AG04449 (cell line): ENCODE results near the gene SH2D4B.

Experiments
- CTCF ChIA-PET: fragments of 350-600 bp; formaldehyde crosslinking; extraction: SDS; loops from one replicate; lab custom pipeline; 2021; ENCODE audit warnings: antibody characterized with exemption; lab: Yijun Ruan, JAX
- POLR2A ChIA-PET: fragments of 400-600, 350-600 bp; formaldehyde crosslinking; extraction: SDS; loops from one replicate; lab custom pipeline; 2020; ENCODE audit warnings: antibody characterized with exemption, inconsistent platforms; lab: Yijun Ruan, JAX
- DNase-seq: peaks from one replicate; pipeline ENCODE4 v3.0.0-alpha.2; 2010; ENCODE audit warnings: low read depth, low spot score
- H3K4me3 ChIP-seq: 2 replicates; pipeline ENCODE4 v1.5.1; 2011; ENCODE audit warnings: low read depth, mild to moderate bottlenecking, control low read depth, low read length
- TF ChIP-seq, protein P1 (sequence below): IDR thresholded peaks from one replicate; pipeline ENCODE4 v1.5.1; 2011; ENCODE audit warnings: mild to moderate bottlenecking, moderate library complexity, low read length, control low read depth, inconsistent platforms; ENCODE audit not compliant: insufficient read depth; ENCODE audit errors: missing control alignments

The SH2D4B gene

DNA sequence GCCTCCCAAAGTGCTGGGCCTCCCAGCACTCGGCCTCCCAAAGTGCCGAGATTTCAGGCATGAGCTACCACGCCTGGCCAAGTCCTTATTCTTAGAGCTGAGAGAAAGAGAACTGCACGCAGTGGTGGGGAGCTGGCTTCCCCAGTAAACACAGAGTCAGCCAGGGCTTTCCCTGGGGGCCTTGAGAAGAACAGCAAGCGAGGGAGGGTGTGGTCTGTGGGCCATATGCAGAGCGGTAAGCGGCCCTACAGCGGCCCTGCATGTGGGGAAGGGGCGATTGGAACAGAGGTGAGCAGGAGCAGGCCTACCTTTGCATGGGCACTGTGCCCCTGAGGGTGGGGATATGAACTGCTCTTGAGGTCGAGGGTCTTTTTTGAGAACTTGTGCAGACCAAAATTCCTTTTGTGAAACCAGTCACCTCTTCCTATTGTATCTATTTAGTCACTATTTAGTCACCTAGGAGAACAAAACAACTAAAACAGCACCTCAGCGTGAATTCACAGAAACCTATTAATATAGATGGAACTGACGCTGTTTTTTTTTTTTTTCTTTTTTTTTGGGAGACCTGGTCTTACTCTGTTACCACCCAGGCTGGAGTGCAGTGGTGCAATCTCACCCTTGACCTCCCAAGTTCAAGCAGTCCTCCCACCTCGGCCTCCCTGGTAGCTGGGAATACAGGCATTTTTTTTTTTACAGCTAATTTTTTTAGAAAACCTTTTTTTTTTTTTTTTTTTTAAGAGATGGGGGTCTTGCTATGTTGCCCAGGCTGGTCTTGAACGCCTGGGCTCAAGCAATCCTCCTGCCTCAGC, 36.9 kb upstream of the SH2D4B start:
- DNase-seq: no peak
- TF ChIP-seq, protein P1, sequence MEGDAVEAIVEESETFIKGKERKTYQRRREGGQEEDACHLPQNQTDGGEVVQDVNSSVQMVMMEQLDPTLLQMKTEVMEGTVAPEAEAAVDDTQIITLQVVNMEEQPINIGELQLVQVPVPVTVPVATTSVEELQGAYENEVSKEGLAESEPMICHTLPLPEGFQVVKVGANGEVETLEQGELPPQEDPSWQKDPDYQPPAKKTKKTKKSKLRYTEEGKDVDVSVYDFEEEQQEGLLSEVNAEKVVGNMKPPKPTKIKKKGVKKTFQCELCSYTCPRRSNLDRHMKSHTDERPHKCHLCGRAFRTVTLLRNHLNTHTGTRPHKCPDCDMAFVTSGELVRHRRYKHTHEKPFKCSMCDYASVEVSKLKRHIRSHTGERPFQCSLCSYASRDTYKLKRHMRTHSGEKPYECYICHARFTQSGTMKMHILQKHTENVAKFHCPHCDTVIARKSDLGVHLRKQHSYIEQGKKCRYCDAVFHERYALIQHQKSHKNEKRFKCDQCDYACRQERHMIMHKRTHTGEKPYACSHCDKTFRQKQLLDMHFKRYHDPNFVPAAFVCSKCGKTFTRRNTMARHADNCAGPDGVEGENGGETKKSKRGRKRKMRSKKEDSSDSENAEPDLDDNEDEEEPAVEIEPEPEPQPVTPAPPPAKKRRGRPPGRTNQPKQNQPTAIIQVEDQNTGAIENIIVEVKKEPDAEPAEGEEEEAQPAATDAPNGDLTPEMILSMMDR: no peak
- no peak overlapping the region for H3K4me3 ChIP-seq
- ChIA-PET POLR2A (interaction anchor here (1.4 to 1.5 kb wide), 2 partner anchors 9 to 46 kb away, joined by 3 to 4 read pairs; no protein-coding TSS in a partner anchor), CTCF (interaction anchor here (1.1 to 21.6 kb wide), 6 partner anchors 11 to 162 kb away, joined by 3 to 717 read pairs (median 4); partner anchors contain the start of gene TSPAN14)

DNA sequence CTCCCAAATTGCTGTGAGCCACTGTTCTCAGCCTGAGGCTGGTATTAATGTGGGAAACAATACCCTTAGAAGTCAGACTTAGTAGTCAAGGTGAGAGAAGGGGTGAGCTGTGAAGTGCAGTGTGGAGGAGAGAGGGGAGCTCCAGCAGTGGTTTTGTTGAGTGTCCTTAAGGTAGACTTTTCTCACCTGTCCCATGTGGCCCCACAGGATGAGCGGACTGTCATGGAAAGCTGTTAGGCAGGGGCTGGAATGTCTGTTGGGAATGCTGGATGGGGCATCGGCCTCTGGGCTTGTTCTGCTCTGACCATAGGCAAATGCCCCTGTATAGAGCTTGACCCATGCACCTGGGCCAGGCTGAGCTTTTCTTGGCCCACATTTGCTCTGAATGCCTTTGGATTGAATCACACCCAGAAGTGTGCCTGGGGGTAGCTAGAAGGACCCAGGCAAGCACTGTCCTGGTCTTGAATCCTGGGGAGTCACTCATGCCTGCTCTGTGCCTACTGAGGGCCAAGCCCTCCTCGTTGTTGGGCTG, 36.3 kb upstream of the SH2D4B start:
- no peak for DNase-seq
- no peak overlapping the region for H3K4me3 ChIP-seq
- TF ChIP-seq, protein P1: no peak
- POLR2A ChIA-PET: interaction anchor here (1.4 kb wide), 1 partner anchor 47 kb away, joined by 3 read pairs; no protein-coding TSS in a partner anchor
- CTCF ChIA-PET: interaction anchor here (1.1 to 21.6 kb wide), 7 partner anchors 11 to 161 kb away, joined by 3 to 717 read pairs (median 3); partner anchors contain the start of gene TSPAN14

DNA sequence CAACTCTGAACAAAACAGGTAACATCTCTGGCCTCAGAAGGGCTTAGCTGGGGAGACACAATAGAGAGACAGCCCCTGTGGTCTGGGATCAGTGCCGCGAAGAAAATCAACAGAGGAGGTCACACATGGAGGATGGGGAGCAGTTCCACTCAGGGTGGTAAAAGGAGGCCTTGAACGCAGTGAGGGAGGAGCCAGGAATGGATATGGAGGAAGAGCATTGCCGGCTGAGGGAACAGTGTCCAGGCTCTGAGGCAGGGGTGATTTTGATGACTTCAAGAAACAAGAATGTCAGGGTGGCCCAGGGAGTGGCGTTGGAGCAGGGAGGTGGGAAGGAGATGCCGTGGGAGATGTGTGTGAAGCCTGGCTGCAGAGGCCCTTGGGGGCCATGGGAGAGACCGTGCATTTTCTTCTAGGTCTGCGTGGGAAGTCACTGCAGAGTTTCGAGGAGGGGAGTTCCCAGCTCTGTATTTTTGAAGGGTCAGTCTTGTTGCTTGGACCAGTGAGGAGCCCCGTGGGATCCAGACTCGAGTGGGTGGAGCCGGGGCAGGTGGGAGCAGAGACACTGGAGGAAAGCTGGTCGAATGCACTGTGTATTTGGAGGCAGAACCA, 35.7 kb upstream of the SH2D4B start:
- DNase-seq: no peak
- H3K4me3 ChIP-seq: no peak overlapping the region
- ChIA-PET POLR2A (interaction anchor here (1.4 kb wide), 1 partner anchor 47 kb away, joined by 3 read pairs; no protein-coding TSS in a partner anchor), CTCF (interaction anchor here (1.1 to 21.6 kb wide), 6 partner anchors 10 to 124 kb away, joined by 3 to 717 read pairs (median 4); partner anchors contain the start of gene TSPAN14)
- TF ChIP-seq, protein P1: no peak

DNA sequence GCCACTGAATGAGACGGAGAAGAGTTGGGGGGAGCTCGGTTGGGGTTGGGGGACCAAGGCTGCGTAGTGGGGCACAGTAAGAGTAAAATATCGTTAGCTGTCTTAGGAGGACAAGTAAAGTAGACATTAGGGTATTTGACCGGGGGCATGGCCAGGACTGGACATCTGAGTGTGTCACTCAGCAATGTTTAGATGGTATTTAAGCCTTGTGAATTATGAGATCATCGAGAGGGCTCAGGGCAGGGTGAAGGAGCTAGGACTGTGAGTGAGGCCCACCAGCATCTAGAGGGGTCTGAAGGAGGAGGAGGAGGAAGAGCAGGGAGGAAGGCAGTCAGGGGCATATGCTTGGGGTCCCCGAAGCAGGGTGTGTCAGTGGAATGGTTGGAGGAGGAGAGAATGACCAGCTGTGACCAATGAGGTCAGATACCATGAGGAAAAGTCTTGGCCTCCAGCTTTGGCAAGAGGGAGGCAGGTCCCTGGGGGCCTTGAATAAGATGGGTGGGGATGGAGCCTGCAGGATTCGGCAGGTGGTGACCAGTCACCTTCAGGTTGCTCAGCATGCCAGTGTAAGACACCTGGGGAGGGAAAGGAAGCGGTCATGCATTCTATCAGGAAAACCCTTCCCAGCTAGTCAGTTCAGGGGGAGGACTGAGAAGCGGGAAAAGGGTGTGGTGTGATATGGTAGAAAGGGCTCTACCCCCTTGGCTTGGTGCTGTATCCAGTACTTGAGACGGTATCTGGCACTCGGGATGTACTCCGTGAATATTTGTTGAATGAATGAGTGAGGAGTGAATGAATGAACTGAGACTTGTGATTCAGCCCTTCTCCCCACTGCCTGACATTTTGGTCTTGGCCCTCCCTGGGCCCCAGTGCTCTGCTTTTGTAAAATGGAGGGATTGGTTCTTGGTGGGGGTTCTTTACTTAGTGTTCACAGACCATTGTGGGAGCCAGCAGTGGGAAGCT, 34.8 kb upstream of the SH2D4B start:
- ChIA-PET POLR2A (interaction anchor here (1.4 kb wide), 1 partner anchor 48 kb away, joined by 3 read pairs; no protein-coding TSS in a partner anchor), CTCF (interaction anchor here (1.2 to 21.6 kb wide), 3 partner anchors 17 to 125 kb away, joined by 3 to 717 read pairs (median 6); partner anchors contain the start of gene TSPAN14)
- DNase-seq: no peak
- no peak overlapping the region for H3K4me3 ChIP-seq
- TF ChIP-seq, protein P1: no peak

DNA sequence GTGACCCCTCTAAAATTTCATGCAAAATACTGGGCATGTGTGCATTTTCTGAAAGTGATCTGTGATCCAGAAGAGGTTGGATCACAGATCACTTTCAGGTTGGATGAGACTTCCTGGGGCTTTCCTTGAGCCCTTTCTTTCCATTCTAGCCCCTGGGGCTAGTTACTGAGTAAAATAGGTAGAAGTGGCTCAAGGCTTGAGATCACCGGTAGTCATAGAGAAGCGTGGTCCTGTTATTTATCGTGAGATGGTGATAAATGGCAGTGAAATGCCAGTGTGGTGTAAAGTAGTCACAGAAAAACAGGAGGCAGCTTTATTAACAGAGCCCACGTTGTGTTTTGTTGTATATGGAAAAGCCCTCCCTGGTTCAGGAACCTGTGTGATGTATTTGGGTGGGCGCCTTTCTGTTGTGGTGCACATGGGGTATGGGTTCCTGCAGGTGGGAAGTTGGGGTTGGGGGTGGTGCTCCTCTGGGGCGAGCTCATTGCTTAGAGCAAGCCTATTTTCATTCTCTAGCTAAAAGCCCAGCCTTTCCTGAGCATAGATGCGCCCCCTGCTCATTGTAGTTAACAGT, 34.0 kb upstream of the SH2D4B start:
- DNase-seq: no peak
- CTCF ChIA-PET: interaction anchor here (2.6 to 21.6 kb wide), 4 partner anchors 10 to 45 kb away, joined by 11 to 717 read pairs (median 18); partner anchors contain the start of gene TSPAN14
- H3K4me3 ChIP-seq: no peak overlapping the region
- TF ChIP-seq, protein P1: no peak
- POLR2A ChIA-PET: no interaction called here
